KG1 (cell line): ENCODE measurements around the gene TNKS1BP1.
"Not testable (repeated sequence)": the region's sequence is repeated elsewhere in the genome, so short reads cannot be mapped to it uniquely, and the experiment has no call there.

Experiments
- DNase-seq: peaks from one replicate; lab custom pipeline; 2025; lab: John Stamatoyannopoulos, UW

Gene TNKS1BP1

GRCh38 chr11:57310091-57310490 is 14.7 kb downstream of the TNKS1BP1 start:
- DNase-seq: no peak

GRCh38 chr11:57309106-57310059 is 15.4 kb downstream of the TNKS1BP1 start:
- no peak for DNase-seq

- no peak for DNase-seq
Observed at GRCh38 chr11:57308426-57309060, 16.2 kb downstream of the TNKS1BP1 start.

- DNase-seq: no peak
Observed at GRCh38 chr11:57307666-57308270, 17.0 kb downstream of the TNKS1BP1 start.

GRCh38 chr11:57306940-57307565 is 17.7 kb downstream of the TNKS1BP1 start:
- DNase-seq: no peak

GRCh38 chr11:57306161-57306876 is 18.4 kb downstream of the TNKS1BP1 start:
- DNase-seq: no peak

GRCh38 chr11:57305523-57305922 is 19.2 kb downstream of the TNKS1BP1 start:
- DNase-seq: no peak

GRCh38 chr11:57303990-57304579 is 20.7 kb downstream of the TNKS1BP1 start:
- DNase-seq: no peak

- DNase-seq: no peak
Observed at GRCh38 chr11:57303280-57303989, 21.3 kb downstream of the TNKS1BP1 start.

GRCh38 chr11:57302489-57302888 is 22.3 kb downstream of the TNKS1BP1 start:
- no peak for DNase-seq

- no peak for DNase-seq
Observed at GRCh38 chr11:57301711-57302423, 22.9 kb downstream of the TNKS1BP1 start.

GRCh38 chr11:57300785-57301184 is 24.0 kb downstream of the TNKS1BP1 start:
- DNase-seq: no peak

- no peak for DNase-seq
Observed at GRCh38 chr11:57299150-57299737, 25.5 kb downstream of the TNKS1BP1 start.

GRCh38 chr11:57297221-57297620 is 27.5 kb downstream of the TNKS1BP1 start:
- no peak for DNase-seq

GRCh38 chr11:57296205-57296604 is 28.5 kb downstream of the TNKS1BP1 start:
- DNase-seq: not testable (repeated sequence)

- no peak for DNase-seq
Observed at GRCh38 chr11:57294225-57295131, 30.3 kb downstream of the TNKS1BP1 start.

- no peak for DNase-seq
Observed at GRCh38 chr11:57290288-57290687, 34.5 kb downstream of the TNKS1BP1 start.

GRCh38 chr11:57288771-57289579 is 35.8 kb downstream of the TNKS1BP1 start:
- DNase-seq: no peak
